Stimulated activated CD4-positive, alpha-beta T cell treated with anti-CD3 and anti-CD28 coated beads, TNF-alpha, amount 100 ng/mL, for 24 hours (primary cell): ENCODE measurements around the gene METTL5.
"Not testable (repeated sequence)": the region's sequence is repeated elsewhere in the genome, so short reads cannot be mapped to it uniquely, and the experiment has no call there.

ENCODE experiments used
- DNase-seq, 3 experiments: peaks; one replicate each; pipeline ENCODE4 v3.0.0-alpha.2; 2020; ENCODE audit warnings: low read depth in 3 of 3

The METTL5 gene

DNA sequence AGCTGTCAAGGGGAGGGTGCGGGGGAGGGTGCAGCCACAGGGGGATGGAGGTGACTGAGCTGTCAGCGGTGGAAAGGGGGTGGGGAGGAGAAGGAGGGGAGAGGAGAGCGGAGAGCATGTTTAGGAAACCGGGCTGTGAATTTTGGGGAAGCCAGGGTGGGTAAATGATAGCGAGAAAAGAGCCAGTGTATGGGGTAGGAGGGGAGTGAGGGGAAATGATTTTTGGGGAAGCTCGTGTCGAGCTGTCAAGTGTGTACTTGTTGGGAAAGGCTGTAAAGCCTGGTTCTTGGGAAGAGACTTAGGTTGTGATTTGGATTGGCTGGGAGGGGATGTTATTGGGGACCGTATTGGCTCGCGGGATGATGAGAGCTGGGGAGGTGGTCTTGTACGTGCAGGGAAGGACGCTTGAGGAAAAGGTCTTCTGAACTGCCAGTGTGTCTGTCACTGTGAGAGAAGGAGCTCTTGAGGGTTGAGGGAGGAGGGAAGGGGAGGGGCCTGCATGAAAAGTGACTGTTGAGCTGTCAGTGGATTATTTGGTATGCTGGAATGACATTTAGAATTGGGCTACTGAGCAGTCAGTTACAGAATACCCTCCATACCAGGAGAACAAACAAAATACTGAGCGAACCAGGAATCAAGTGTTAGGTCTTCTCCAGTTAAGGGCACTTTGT lies 3.6 kb upstream of the METTL5 start:
- DNase-seq: peak; percentile 27 to 46 (median 40)

DNA sequence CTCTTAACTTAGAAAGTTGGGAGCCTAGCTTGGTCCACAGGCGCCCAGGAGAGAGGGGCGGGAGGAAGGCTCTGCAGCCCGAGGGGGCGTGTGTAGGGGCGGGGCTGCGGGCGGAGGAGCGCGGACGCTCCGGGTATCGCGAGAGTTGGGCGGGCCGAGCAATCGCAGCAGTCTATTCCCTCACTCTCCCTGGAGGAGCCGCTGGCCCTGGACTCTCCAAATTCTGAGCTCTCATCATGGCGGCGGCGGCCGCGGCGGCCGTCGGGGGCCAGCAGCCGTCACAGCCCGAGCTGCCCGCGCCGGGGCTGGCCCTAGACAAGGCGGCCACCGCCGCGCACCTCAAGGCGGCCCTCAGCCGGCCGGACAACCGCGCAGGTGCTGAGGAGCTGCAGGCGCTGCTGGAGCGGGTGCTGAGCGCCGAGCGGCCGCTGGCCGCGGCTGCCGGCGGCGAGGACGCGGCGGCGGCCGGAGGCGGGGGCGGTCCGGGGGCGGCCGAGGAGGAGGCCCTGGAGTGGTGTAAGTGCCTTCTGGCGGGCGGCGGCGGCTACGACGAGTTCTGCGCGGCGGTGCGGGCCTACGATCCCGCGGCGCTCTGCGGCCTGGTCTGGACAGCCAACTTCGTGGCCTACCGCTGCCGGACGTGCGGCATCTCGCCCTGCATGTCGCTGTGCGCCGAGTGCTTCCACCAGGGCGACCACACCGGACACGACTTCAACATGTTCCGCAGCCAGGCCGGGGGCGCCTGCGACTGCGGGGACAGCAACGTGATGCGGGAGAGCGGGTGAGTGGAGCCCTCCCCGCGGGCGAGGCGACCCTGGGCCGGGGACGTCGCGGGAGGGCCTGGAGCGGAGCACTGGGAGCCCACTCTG lies 2.8 kb upstream of the METTL5 start, which contains the start of gene UBR3:
TSS of gene UBR3 (plus strand) at position 183 of the 869 bp plus-strand sequence. CDS start at position 237, 54 bp downstream.
- peak; percentile 83 to 91 (median 84) for DNase-seq

DNA sequence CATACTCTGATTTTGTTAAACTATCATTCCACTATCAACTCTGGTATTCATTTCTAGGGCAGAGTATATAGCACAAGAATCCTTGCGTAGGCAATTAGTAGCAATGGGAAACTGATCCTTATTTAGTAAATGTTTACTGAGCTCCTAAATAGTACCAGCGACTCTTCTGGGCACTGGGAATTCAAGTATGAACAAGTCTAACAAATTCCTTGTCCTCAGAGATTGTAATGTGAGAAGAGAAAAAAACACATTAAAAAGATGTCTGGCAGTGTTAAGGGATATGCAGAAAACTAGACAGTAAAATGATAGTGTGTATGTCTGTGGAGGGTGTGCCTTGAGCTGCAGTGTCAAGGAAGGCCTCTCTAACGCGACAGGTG lies 721 bp downstream of the METTL5 start:
- no peak for DNase-seq

DNA sequence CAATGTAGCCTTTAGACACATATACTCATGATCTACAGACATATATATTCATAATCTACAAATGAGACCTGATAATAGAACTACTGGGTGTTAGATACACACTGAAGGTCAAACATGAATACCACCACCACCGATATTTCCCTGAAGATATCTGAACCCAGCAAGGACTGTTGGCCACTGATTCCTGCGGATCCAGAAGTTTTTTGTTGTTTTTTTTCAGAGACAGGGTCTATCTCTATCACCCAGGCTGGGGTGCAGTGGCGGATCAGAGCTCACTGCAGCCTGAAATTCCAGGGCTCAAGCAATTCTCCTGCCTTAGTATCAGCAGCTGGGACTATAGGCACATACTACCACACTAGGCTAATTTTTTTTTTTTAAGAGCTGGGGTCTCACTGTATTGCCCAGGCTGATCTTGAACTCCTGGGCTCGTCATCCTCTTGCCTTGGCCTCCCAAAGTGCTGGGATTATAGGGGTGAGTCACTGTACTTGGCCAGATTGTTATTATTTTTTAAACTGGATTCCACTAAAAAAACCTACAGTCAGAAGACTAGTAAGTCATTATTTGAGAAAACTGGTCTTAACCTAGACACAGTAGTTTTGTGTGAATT lies 1.8 kb downstream of the METTL5 start:
- no peak for DNase-seq

DNA sequence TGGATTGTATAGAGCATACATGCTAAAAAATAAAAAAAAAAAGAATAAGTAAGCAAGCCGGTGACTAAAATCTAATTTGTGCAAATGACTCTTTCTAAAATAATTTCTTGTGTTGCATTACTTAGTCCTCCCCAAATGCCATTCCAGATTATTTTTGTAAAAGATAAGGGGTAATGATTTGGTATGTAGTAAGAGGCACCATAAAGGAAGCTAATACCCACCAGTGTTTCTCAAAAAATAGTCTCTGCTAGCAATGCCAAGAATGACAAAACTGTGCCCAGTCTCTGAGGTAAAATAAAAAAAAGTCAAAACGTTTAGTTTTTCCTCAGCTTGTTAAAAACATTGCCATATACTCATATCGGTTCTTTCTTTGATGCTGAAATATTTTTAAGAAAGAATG lies 2.7 kb downstream of the METTL5 start:
- DNase-seq: no peak

DNA sequence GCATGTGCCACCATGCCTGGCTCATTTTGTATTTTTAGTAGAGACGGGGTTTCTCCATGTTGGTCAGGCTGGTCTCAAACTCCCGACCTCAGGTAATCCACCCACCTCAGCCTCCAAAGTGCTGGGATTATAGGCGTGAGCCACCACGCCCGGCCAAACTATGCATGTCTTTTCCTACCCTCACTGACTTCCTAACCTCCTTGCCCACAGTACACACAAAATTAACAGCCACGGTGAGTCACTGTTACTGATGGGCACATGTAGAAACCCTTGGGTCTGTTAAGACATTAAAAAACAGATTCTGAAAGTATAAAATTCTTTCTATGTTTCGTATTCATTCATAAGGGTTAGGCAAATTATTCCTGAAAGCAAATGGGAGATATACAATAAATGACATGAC lies 4.6 kb downstream of the METTL5 start:
- not testable (repeated sequence) for DNase-seq

DNA sequence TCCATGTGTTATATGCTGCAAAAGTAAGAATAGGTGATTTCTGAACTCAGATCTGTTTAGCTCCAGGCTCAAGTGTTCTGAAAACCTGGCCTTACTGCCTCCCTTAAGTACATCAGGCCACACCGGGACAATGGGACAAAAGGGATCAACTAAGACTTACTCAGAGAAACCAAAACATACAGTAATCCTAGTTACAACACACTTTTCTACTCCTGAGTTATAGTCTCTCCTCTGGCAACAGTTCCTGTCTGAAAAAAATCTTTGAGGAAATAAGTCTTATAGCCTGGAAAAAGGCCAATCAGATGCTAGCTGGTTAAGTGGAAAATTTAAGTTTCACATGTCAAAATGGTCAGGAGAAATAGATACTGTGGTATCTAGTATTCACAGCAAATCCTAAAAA lies 5.6 kb downstream of the METTL5 start:
- DNase-seq: no peak

DNA sequence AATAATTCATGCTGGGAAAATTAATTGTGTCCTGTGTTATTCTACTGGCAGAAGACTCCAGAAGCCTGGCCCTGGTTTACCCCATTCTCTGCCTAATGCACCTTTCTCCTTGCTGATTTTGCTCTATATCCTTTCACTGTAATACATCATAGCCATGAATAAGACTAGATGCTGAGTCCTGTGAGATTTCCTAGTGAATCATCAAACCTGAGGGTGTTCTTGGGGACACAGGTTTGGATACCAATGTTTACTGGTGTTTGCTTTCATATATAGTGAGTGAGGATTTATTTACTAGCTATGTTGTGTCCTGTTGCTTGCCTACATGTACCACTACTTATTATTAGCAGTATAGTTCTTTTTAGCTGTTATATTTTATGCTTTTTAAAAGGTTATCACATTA lies 6.5 kb downstream of the METTL5 start:
- DNase-seq: no peak

DNA sequence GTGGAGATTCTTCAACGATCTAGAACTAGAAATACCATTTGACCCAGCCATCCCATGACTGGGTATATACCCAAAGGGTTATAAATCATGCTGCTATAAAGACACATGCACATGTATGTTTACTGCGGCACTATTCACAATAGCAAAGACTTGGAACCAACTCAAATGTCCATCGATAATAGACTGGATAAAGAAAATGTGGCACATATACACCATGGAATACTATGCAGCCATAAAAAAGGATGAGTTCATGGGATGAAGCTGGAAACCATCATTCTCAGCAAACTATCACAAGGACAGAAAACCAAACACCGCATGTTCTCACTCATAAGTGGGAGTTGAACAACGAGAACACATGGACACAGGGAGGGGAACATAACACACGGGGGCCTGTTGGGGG lies 7.3 kb downstream of the METTL5 start:
- not testable (repeated sequence) for DNase-seq

DNA sequence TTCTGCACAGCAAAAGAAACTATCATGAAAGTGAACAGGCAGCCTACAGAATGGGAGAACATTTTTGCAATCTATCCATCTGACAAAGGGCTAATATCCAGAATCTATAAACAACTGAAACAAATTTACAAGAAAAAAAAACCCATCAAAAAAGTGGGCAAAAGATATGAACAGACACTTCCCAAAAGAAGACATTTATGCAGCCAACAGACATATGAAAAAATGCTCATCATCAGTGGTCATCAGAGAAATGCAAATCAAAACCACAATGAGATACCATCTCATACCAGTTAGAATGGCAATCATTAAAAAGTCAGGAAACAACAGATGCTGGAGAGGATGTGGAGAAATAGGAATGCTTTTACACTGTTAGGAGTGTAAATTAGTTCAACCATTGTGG lies 7.7 kb downstream of the METTL5 start:
- DNase-seq: not testable (repeated sequence)

DNA sequence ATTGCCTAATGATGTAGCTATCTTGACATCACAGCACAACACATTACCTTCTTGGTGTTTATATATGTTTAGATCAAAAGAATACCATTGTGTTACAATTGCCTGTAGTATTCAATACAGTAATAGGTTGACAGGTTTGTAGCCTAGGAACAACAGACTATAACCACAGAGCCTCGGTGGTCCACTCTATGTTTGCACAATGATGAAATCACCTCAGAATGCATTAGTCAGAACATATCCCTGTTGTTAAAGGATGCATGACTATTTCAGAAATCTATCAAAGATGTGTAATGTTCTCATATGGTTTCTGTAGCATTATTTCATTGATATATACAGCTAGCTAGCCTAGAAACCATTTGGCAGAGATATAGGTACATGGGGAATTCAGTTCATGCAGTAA lies 8.9 kb downstream of the METTL5 start:
- no peak for DNase-seq

DNA sequence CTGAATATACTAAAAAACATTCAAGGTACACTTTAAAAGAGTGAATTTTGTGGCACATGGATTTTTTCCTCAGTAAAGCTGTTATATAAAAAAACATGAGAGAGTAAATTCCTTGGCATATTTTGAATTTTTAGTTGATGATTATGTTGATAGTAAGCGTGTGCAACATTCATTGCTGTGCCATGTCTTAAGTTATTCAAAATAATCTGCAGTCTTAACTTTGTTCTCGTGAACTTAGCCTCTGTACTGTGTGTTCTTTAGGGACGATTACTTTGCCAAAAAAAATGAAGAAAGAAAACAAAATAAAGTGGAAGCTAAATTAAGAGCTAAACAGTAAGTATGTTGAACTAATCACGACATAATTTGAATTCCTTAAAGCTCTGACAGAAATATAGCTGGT lies 16.5 kb downstream of the METTL5 start:
- DNase-seq: no peak

DNA sequence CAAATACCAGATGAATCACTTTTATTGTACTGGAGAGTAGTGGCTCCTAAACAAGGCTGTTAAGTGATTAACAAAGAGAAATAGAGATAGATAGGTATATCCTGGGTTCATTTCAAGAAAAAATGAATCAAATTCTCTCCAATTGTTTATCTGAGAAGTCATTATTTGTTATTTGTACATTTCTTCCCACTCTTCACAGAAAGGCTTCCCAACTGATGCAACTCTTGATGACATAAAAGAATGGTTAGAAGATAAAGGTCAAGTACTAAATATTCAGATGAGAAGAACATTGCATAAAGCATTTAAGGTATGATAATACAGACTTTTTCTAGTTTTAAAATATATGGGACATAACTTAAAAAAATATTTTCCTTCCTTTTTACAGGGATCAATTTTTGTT lies 18.1 kb downstream of the METTL5 start:
- no peak for DNase-seq

DNA sequence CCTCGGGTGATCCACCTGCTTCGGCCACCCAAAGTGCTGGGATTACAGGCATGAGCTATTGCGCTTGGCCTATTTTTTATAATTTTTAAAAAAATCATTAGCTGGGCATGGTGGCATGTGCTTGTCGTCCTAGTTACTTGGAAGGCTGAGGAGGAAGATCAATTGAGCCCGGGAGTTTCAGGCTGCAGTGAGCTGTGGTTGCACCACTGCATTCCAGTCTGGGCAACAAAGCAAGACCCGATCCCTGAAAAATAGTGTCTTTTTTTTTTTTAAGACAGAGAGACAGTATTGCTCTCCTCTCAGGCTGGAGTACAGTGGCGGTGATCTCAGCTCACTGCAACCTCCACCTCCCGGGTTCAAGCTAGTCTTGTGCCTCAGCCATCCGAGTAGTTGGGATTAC lies 21.2 kb downstream of the METTL5 start:
- no peak for DNase-seq

DNA sequence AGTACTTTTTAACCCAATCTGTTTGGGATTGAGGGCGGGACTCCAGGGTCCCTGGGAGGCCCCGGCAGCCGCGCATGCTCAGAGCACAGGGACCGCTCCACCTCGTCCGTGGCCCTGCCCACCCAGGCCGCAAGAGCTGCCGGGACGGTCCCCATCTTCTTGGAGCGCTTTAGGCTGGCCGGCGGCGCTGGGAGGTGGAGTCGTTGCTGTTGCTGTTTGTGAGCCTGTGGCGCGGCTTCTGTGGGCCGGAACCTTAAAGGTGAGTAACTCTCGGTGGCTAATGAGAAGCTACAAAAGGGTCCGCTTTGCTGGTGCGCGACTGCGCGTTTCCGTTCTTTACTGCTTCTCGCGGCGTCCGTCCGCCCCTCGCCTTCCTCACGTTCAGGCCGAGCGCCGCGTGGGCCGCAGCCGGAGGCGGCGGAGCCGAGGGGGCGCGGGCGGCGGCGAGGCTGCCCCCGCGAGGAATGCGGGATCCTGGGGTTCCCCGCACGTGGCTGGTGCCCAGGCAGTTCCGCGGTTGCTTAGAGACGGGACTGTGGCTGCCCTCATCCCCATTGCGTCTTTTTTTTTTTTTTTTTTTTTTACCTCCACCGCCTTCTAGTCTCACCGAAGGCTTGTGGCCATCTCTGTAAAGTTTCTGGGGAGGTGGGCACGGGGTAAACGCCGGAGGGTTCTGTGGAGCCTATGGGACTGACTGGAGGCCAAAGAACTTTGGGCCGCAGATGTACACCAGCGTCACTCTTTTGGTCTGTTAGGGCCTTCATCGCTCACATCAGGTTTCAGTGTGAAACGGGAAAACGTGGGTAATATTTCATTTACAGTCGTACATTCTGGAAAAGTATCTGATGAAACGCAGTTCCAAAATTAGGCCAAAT lies 25.8 kb downstream of the METTL5 start, which contains the start of gene SSB:
TSS of gene SSB (plus strand) at position 154 of the 875 bp plus-strand sequence. CDS start 2,090 bp downstream, outside the sequence.
- peak; percentile 86 to 96 (median 89) for DNase-seq

DNA sequence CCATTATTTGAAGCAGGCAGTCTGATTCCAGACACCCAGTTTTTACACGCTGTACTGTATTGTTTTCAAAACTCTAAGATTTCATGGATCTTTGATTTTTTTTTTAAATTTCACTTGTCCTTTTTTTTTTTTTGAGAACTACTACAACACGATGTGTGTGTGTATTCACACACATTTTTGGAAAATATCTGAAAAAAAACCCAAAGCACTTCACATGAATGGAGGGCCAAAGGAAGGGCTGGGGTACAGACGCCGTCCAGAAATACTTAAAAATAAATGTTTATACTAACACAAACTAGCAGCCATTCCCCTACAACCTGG lies 26.3 kb downstream of the METTL5 start:
- no peak for DNase-seq

DNA sequence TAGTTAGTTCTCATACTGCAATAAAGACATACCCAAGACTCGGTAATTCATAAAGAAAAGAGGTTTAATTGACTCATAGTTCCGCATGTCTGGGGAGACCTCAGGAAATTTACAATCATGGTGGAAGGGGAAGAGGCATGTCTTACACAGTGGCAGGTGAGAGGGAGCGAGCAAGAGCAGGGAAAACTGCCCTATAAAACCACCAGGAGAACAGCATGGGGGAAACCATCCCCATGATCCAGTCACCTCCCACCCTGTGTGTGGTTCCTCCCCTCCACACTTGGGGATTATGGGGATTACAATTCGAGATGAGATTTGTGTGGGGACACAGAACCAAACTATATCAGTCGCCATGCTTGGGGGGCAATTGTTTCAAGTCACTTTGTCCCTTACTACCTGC lies 27.1 kb downstream of the METTL5 start:
- DNase-seq: no peak

DNA sequence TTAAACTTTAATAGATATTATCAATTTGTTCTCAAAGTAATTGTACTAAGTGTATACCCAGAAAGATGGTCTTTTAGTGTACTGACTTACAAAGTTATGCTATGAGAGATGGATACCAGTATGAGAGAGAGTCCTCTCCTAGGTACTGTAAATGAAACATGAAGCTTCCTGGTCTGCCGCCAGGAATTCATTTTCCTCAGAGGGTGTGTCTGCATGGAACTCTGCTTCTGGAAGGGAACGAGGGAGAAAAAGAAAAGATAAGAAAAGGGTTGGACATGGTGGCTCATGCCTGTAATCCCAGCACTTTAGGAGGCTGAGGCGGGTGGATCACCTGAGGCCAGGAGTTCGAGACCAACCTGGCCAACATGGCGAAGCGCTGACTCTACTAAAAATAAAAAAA lies 28.3 kb downstream of the METTL5 start:
- no peak for DNase-seq

DNA sequence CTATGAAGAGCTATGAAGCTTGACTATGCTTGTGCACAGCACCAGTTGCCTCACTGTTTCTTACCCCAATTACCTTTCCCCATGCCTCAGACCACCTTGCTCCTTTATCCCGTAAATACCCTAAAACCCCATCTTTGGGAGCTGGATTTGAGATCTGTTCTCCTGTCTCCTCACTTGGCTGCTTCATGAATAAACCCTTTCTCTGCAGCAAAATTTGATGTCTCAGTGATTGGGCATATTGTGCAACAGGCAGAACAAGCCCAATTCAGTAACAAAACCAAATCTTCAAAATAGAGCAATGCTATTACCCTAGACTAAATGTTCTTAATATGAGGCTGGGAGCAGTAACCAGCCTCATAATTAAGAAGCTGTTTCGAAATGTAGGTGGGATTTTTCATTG lies 29.5 kb downstream of the METTL5 start:
- DNase-seq: no peak

DNA sequence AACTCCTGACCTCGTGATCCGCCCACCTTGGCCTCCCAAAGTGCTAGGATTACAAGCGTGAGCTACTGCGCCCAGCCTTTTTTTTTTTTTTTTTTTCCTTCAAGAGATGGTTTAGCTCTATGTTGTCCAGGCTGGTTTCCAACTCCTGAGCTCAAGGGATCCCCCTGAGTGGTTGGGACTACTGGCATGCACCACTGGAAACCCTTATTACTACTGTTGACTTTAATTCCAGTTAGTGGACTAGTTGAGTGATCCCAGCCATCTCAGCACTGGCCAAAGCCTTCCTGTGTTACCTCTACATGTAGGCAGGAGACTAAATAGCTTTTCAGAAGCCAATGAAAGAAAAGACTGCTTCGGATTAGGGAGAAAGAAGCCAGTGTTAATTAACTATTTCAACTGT lies 34.1 kb downstream of the METTL5 start:
- no peak for DNase-seq

DNA sequence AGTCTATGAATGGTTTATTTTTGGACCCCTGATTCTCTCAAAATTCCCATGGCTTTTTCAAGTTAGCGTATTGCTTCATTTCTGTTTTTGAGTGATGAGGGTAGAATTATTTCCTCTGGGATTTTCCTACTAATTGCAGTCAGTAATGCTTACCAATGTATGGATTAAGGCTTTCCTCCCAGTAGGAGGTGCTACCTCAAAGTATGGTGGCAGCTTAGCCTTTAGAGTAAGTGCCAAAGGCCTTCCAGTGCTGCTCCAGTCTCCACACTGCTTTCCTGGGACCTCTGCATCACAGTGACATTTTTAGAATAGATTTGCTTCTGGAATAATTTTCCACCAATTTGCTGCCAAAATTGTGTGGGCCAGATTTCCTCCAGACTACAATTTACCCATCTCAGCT lies 42.2 kb downstream of the METTL5 start:
- no peak for DNase-seq
